ENCODE measurements around the gene CD3E.

Gene CD3E

DNA sequence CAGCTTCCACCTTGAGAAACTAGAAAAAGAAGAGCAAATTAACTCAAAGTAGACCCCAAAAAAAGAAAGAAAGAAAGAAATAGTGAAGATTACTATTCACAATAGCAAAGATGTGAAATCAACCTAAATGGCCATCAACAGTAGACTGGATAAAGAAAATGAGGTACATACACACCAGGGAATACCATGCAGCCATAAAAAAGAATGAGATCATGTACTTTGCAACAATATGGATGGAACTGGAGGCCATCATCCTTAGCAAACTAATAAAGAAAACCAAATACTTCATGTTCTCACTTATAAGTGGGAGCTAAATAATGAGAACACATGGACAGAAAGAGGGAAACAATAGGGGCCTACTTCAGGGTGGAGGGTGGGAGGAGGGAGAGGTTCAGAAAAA lies 24.2 kb downstream of the CD3E start:
- DNase-seq (ENCODE audit: low spot score), result no peak

DNA sequence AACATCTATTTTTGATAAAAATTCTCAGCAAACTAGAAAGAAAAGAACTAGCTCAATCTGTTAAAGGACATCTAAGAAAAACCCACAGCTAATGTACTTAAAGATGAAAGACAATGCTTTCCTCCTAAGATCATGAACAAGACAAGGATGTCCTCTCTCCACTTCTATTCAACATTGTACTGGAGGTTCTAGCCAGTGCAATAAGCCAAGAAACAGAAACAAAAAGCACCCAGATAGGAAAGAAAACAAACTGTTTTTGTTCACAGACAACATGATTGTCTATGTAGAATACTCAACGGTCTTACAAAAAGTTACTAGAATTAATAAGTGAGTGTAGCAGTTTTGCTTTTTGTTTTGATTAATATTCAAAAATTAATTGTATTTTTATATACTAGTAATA lies 30.2 kb downstream of the CD3E start:
- no peak for DNase-seq (ENCODE audit: low spot score)

GRCh38 chr11:118338637-118339061 lies 34.1 kb downstream of the CD3E start:
- DNase-seq (ENCODE audit: low spot score), result no peak

- no peak for DNase-seq (ENCODE audit: low spot score)
Measured at GRCh38 chr11:118339281-118339961, 34.9 kb downstream of the CD3E start.

DNA sequence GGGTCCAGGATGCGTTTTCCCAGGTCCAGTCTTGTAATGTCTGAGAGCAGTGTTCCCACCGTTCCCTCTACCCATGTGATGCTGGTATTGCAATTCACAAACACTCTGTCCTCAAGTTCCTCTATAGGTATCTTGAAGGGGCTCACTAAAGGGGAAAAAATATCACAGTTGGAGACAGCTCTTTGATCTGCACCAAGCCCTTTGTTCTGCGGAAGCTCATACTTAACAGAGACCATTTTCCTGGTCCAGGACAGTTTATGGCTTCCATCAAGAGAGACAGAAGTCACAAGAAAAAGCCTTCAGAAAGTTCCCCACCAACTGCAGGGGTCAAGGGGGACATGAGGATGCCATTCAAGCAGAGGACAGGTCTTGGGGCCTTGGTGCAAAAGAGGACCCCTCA lies 35.9 kb downstream of the CD3E start:
- DNase-seq (ENCODE audit: low spot score), result no peak

- no peak for DNase-seq (ENCODE audit: low spot score)
Measured at GRCh38 chr11:118341261-118341660, 36.7 kb downstream of the CD3E start.

GRCh38 chr11:118341815-118342489 lies 37.4 kb downstream of the CD3E start:
- DNase-seq (ENCODE audit: low spot score), result no peak

GRCh38 chr11:118342503-118343161 lies 38.1 kb downstream of the CD3E start, which contains the start of gene CD3D:
Gene CD3D, minus strand, starts transcription at chr11:118342705. Its CDS starts 98 bp downstream, at chr11:118342607.
- no peak for DNase-seq (ENCODE audit: low spot score)

DNA sequence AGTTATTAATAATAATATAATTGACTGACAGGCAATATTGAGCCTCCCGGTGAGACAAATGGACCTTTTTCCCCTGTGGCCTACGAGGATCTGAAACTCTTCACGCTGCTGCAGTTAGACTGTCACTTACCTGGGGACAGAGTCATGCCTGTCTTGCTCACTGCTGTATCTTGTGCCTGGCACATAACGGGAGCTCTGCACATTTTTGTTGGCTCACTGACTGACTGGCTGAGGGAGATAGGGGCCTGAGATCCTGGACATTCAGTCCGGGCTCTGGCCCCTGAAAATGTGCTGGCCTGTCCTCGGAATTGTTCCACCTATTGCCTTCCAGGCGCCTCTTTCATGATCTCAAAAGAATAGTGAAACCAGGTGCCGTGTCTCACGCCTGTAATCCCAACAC lies 38.7 kb downstream of the CD3E start:
- no peak for DNase-seq (ENCODE audit: low spot score)

DNA sequence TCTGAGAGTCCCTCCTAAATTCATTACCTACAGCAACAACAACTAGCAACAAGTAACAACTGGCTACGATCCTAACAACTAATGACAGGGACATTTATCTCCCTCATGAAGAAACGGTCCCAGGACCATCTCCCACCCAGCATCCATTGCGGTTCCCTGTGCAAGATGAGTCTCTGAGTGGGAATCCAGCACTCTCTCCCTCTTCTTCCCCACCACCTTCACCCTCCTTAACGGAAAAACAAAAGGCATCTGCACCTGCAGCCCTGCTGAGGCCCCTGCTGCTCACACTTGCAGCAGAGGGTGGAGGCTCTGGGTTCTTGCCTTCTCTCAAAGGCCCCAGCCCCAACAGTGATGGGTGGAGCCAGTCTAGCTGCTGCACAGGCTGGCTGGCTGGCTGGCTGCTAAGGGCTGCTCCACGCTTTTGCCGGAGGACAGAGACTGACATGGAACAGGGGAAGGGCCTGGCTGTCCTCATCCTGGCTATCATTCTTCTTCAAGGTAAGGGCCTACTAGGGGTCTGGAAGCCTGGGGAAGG lies 39.5 kb downstream of the CD3E start, which contains the start of gene CD3G:
TSS of gene CD3G (plus strand) at position 364 of the 535 bp plus-strand sequence. CDS start at position 444, 80 bp downstream.
- DNase-seq (ENCODE audit: low spot score), result no peak

GRCh38 chr11:118349475-118349874 lies 44.9 kb downstream of the CD3E start:
- no peak for DNase-seq (ENCODE audit: low spot score)

DNA sequence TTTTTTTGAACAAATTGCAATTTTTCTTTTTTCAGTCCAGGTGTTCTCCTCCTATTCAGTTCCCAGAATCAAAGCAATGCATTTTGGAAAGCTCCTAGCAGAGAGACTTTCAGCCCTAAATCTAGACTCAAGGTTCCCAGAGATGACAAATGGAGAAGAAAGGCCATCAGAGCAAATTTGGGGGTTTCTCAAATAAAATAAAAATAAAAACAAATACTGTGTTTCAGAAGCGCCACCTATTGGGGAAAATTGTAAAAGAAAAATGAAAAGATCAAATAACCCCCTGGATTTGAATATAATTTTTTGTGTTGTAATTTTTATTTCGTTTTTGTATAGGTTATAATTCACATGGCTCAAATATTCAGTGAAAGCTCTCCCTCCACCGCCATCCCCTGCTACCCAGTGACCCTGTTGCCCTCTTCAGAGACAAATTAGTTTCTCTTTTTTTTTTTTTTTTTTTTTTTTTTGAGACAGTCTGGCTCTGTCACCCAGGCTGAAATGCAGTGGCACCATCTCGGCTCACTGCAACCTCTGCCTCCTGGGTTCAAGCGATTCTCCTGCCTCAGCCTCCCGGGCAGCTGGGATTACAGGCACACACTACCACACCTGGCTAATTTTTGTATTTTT lies 48.7 kb downstream of the CD3E start:
- DNase-seq (ENCODE audit: low spot score), result peak; percentile 39

GRCh38 chr11:118358071-118358470 lies 53.5 kb downstream of the CD3E start:
- DNase-seq (ENCODE audit: low spot score), result no peak

DNA sequence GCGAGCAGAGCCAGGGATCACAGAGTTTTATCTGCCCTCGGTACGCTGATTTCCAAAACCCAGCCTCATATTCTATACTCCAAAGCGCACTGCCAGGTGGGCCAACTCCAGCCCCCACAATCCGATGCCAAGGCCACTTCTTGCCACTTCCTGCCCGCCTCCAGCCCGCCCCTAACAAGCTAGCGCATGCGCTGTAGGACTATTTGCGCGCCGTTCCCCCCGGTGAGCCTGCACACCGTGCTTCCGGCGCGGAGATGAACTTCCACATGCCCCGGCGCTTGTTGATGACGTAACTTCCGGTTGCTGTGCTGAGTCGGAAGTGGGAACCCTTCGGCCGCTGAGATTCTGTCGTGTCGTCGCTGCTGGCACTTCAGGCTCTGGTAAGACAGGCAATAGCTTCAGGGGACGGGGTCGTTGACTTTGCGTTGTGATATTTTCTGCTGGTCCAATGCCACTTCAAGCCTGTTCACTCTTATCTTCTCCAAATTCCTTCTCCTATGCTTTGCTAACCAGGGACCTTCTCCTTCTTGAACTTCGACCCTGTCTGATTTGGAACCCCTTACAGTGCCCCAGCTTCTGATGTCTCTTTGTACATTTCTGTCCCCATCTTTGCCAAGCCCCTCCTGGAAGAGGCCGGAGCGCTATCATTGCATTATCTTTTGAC lies 54.9 kb downstream of the CD3E start, which contains the start of gene UBE4A:
TSS of gene UBE4A (plus strand) at position 306 of the 664 bp plus-strand sequence. CDS start 5,481 bp downstream, outside the sequence.
- peak; percentile 89 for DNase-seq (ENCODE audit: low spot score)

DNA sequence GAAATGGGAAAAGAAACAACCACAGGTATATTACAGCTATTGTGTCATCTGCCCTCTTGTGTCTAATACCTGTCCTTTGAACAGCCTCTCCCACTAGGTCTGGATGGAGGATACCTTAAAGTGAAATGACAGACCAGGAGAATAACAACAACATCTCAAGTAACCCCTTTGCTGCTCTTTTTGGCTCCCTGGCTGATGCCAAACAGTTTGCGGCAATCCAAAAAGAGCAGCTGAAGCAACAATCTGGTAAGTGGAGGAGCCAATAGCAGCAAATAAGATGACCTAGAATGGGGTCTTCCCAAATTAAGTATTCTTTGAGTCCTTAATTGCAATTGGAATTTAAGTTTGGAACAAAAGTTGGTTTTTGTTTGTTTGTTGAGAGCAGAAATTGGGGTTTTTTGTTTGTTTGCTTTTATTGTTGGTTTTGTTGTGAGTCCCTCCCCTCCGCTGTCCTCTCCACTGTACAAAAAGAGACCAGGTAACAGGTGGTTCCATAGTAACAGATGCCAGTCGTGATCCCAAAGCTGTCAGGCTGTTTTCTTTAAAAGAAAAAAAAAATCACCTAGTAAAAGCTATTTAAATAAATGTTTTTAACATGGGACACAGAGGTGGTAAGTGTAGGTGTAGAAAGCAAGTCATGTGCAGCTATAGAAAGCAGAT lies 60.6 kb downstream of the CD3E start:
- DNase-seq (ENCODE audit: low spot score), result no peak

All from GM03348 (cell line).